ENCODE measurements around the gene RPL13A.

- TF ChIP-seq CTCF (conservative IDR thresholded peaks at IDR 0.05; ENCODE audit: low read depth, low read length) (peak; percentile 57), RAD21 (IDR thresholded peaks at IDR 0.05; ENCODE audit: low read length) (peak; percentile 65), POLR2A (IDR thresholded peaks at IDR 0.05; ENCODE audit: low read depth, low read length) (no peak), USF2 (IDR thresholded peaks at IDR 0.05; ENCODE audit: low read depth, low read length) (no peak), CEBPB (IDR thresholded peaks at IDR 0.05; ENCODE audit: low read depth, low read length) (peak; percentile 52), NFE2L2 (IDR thresholded peaks at IDR 0.05; ENCODE audit: low read depth, low read length) (no peak), RCOR1 (IDR thresholded peaks at IDR 0.05; ENCODE audit: insufficient replicate concordance, low read length) (peak; percentile 26), MAFK (IDR thresholded peaks at IDR 0.05; ENCODE audit: low read depth, low read length) (no peak), MXI1 (IDR thresholded peaks at IDR 0.05; ENCODE audit: borderline replicate concordance, low read depth, low read length) (no peak), CHD1 (IDR thresholded peaks at IDR 0.05; ENCODE audit: low read depth, low read length) (no peak), MAZ (IDR thresholded peaks at IDR 0.05; ENCODE audit: borderline replicate concordance, low read depth, low read length) (no peak)
Measured at GRCh38 chr19:49502866-49503581, 15.6 kb downstream of the RPL13A start.
